Measurements from ENCODE around the gene THAP11. TPM values are rescaled to one million over a fixed set of nuclear protein-coding genes. Genes with fewer than 3 reads are reported as not detected.

The THAP11 gene
- polyA plus RNA-seq, 1 of the 3 experiments (the other 2 are of a cell fraction) = 34.8 TPM

- H3K36me3 ChIP-seq (replicated peaks in 1 of 2; ENCODE audit: control insufficient read depth in 1 of 2, insufficient read depth in 2 of 2, low read length in 1 of 2) = peaks cover 21 to 52% of the 10 kb centered on the region in 2 experiments
- H3K9ac ChIP-seq = peak within 1 kb of the TSS; percentile 95
- ChIA-PET POLR2A (interaction anchor here (1.3 to 1.4 kb wide), 2 partner anchors 10 to 12 kb away, joined by 5 to 6 read pairs; partner anchors contain the start of gene NRN1L), CTCF (interaction anchor here (0.8 to 22.4 kb wide), 4 partner anchors 12 to 59 kb away, joined by 4 to 564 read pairs (median 28); partner anchors contain the start of genes CTRL, LCAT, NRN1L and PSMB10)
- peak; percentile 95 for DNase-seq
- H3K9me2 ChIP-seq = no peaks in the 10 kb centered on the region
- peak within 1 kb of the TSS; percentile 64 to 66; a peak in 3 of 4 replicates for H3K27ac ChIP-seq (ENCODE audit: low read depth in 2 of 2, low read length in 1 of 2)
- TF ChIP-seq GABPA (IDR thresholded peaks at IDR 0.05; ENCODE audit: low read depth) (peak; percentile 90), MEF2A (IDR thresholded peaks at IDR 0.05; ENCODE audit: borderline replicate concordance, low read depth) (no peak), PBX3 (IDR thresholded peaks at IDR 0.05) (peak; percentile 67), CHD2 (IDR thresholded peaks at IDR 0.05; ENCODE audit: low read length, partially characterized antibody) (peak; percentile 88), REST (IDR thresholded peaks at IDR 0.05; ENCODE audit: low read depth, low read length) (peak; percentile 30; the same call in 1 of the 2 replicates), YY1 (IDR thresholded peaks at IDR 0.05; ENCODE audit: low read depth) (peak; percentile 29; the same call in 1 of the 2 replicates), EP300 (IDR thresholded peaks at IDR 0.05; ENCODE audit: borderline replicate concordance in 1 of 2, low read depth in 1 of 2, low read length in 1 of 2) (peak in 1 of 2 experiments; percentile 54; a peak in 1 of 4 replicates), JUND (IDR thresholded peaks at IDR 0.05) (peak; percentile 32; the same call in 1 of the 2 replicates), NFIC (IDR thresholded peaks at IDR 0.05; ENCODE audit: borderline replicate concordance) (peak; percentile 33; the same call in 1 of the 2 replicates), TAF1 (IDR thresholded peaks at IDR 0.05; ENCODE audit: borderline replicate concordance, low read depth, low read length) (peak; percentile 85), MAX (IDR thresholded peaks at IDR 0.05; ENCODE audit: low read depth) (peak; percentile 78; the same call in 1 of the 2 replicates), FOXJ3 (CRISPR knock-in tag; IDR thresholded peaks at IDR 0.05) (no peak), ZBTB33 (IDR thresholded peaks at IDR 0.05; ENCODE audit: borderline replicate concordance, low read depth) (peak; percentile 70; the same call in 1 of the 2 replicates), TCF12 (IDR thresholded peaks at IDR 0.05) (no peak), MXI1 (IDR thresholded peaks at IDR 0.05; ENCODE audit: low read depth, low read length) (peak; percentile 49; the same call in 1 of the 2 replicates), POLR2AphosphoS5 (IDR thresholded peaks at IDR 0.05; ENCODE audit: low read depth, low read length) (peak; percentile 91), ELF1 (IDR thresholded peaks at IDR 0.05) (peak; percentile 73), FOSL2 (IDR thresholded peaks at IDR 0.05; ENCODE audit: borderline replicate concordance, low read depth) (peak; percentile 33; the same call in 1 of the 2 replicates), RAD21 (IDR thresholded peaks at IDR 0.05; ENCODE audit: low read length) (no peak), RXRA (IDR thresholded peaks at IDR 0.05; ENCODE audit: borderline replicate concordance, low read depth) (no peak), SIN3A (IDR thresholded peaks at IDR 0.05; ENCODE audit: borderline replicate concordance, low read depth, low read length) (peak; percentile 96)
- peak within 1 kb of the TSS; percentile 99 for H3K4me2 ChIP-seq
- H3K27me3 ChIP-seq (ENCODE audit: insufficient read depth) = no peaks in the 10 kb centered on the region
- H2AFZ ChIP-seq (ENCODE audit: low read depth) = peak within 1 kb of the TSS; percentile 82; the same call in 1 of the 2 replicates
- peaks cover 11 to 13% of the 10 kb centered on the region in 2 experiments; a peak in 1 of 4 replicates for H3K4me1 ChIP-seq (ENCODE audit: control insufficient read depth in 1 of 2, insufficient read depth in 2 of 2, low read depth in 1 of 2, low read length in 1 of 2)
- 0% methylated on average over 19 of the region's 72 CpGs for WGBS (ENCODE audit: low lambda C conversion rate)
- peaks cover 49% of the 10 kb centered on the region for H3K79me2 ChIP-seq (ENCODE audit: insufficient read depth)
- H3K4me3 ChIP-seq (ENCODE audit: low read depth in 2 of 2, low read length in 1 of 2) = peak within 1 kb of the TSS; percentile 94 to 96
- no peaks in the 10 kb centered on the region for H3K9me3 ChIP-seq
- peaks cover 22% of the 10 kb centered on the region for H3F3A ChIP-seq (replicated peaks; ENCODE audit: insufficient read depth)
- H4K20me1 ChIP-seq (ENCODE audit: insufficient read depth) = peaks cover 30% of the 10 kb centered on the region
Measured at GRCh38 chr16:67872631-67873434, 30.7 kb downstream of the THAP11 start, which contains the start of gene EDC4. EDC4 (plus strand) TSS chr16:67873052; CDS start chr16:67873262, 210 bp downstream.
